K562 (cell line): Measurements from ENCODE around the gene PRKCE.

Experiments used
- EGR1 ChIP-seq: fragments of 450-650 bp; conservative IDR thresholded peaks from 2 replicates; pipeline ENCODE4 v1.6.1; 2017; ENCODE audit warnings: mild to moderate bottlenecking
- ELF4 ChIP-seq: fragments of 450-650 bp; formaldehyde crosslinking; IDR thresholded peaks from 2 replicates; pipeline ENCODE4 v1.4.0; 2022; ENCODE audit warnings: missing genetic modification characterization
- HDAC2 ChIP-seq: fragments of 450-650 bp; IDR thresholded peaks from 2 replicates; pipeline ENCODE4 v1.6.1; 2016; ENCODE audit warnings: mild to moderate bottlenecking
- HMG20A ChIP-seq: fragments of 450-650 bp; formaldehyde crosslinking; conservative IDR thresholded peaks from 2 replicates; pipeline ENCODE4 v1.4.0; 2020; ENCODE audit warnings: mild to moderate bottlenecking, mixed read lengths
- NR2F6 ChIP-seq: fragments of 450-650 bp; formaldehyde crosslinking; IDR thresholded peaks from 2 replicates; pipeline ENCODE4 v1.4.0; 2020; ENCODE audit warnings: mild to moderate bottlenecking
- TF ChIP-seq, protein P1 (sequence below), 3 experiments: IDR thresholded peaks in 2 of 3; conservative IDR thresholded peaks in 1 of 3; 2 replicates each; pipeline ENCODE4 v1.5.1; 2011 to 2012; ENCODE audit warnings: low read length in 3 of 3, mild to moderate bottlenecking in 3 of 3, control low read depth in 2 of 3, improper control_type of control experiment in 1 of 3, inconsistent platforms in 1 of 3, low read depth in 1 of 3, mixed read lengths in 1 of 3, moderate library complexity in 1 of 3; ENCODE audit not compliant: insufficient read depth in 2 of 3
- TF ChIP-seq, protein P2 (sequence below): sonication (generic); formaldehyde crosslinking; IDR thresholded peaks from 2 replicates; pipeline ENCODE4 v1.8.0; 2023; ENCODE audit warnings: mild to moderate bottlenecking, missing genetic modification reagents

DNA sequence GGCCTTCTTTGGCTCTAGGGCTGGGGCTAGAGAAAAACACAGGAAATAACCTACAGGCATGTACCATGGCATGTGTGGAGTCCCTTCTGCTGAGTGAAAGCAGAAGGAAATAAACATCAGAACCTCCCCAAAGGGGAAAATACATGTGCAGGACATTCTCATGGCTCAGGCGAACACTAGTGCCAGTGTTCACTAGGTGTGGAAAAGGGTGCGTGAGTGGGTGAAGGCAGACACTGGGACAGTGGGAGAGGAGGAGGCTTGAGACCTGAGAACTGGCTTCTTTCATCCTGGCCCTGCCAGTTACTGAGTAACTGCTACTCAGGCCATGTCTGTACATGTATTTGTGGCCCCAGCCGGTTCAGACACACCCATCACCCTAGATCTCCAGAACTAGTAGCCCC, 268.2 kb downstream of the PRKCE start:
- TF ChIP-seq, protein P1, sequence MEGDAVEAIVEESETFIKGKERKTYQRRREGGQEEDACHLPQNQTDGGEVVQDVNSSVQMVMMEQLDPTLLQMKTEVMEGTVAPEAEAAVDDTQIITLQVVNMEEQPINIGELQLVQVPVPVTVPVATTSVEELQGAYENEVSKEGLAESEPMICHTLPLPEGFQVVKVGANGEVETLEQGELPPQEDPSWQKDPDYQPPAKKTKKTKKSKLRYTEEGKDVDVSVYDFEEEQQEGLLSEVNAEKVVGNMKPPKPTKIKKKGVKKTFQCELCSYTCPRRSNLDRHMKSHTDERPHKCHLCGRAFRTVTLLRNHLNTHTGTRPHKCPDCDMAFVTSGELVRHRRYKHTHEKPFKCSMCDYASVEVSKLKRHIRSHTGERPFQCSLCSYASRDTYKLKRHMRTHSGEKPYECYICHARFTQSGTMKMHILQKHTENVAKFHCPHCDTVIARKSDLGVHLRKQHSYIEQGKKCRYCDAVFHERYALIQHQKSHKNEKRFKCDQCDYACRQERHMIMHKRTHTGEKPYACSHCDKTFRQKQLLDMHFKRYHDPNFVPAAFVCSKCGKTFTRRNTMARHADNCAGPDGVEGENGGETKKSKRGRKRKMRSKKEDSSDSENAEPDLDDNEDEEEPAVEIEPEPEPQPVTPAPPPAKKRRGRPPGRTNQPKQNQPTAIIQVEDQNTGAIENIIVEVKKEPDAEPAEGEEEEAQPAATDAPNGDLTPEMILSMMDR (IDR thresholded peaks at IDR 0.05 in 2 of 3, conservative IDR thresholded peaks at IDR 0.05 in 1 of 3; ENCODE audit: insufficient read depth in 2 of 3, low read depth in 1 of 3, low read length in 3 of 3), result no peak
- TF ChIP-seq HDAC2 (no peak), ELF4 (CRISPR knock-in tag) (no peak), EGR1 (no peak), NR2F6 (CRISPR knock-in tag) (no peak), HMG20A (CRISPR knock-in tag) (no peak)
- TF ChIP-seq, protein P2, sequence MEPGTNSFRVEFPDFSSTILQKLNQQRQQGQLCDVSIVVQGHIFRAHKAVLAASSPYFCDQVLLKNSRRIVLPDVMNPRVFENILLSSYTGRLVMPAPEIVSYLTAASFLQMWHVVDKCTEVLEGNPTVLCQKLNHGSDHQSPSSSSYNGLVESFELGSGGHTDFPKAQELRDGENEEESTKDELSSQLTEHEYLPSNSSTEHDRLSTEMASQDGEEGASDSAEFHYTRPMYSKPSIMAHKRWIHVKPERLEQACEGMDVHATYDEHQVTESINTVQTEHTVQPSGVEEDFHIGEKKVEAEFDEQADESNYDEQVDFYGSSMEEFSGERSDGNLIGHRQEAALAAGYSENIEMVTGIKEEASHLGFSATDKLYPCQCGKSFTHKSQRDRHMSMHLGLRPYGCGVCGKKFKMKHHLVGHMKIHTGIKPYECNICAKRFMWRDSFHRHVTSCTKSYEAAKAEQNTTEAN (CRISPR knock-in tag), result no peak
